ENCODE measurements around the gene MESP2.

Gene MESP2

GRCh38 chr15:89810837-89811236 is 34.7 kb downstream of the MESP2 start:
- peaks cover 38% of the 10 kb centered on the region for H3K27me3 Mint-ChIP-seq
- H3K4me3 Mint-ChIP-seq, result no peak overlapping the region
- H3K27ac Mint-ChIP-seq (ENCODE audit: low read depth), result no peak overlapping the region
- H3K9me3 Mint-ChIP-seq, result no peaks in the 10 kb centered on the region
- ATAC-seq (replicated peaks; ENCODE audit: extremely low read depth, poor library complexity, severe bottlenecking) (no peak), DNase-seq (ENCODE audit: low spot score in 2 of 2) (no peak)
- H3K4me1 Mint-ChIP-seq, result no peaks in the 10 kb centered on the region
- no peaks in the 10 kb centered on the region for H3K36me3 Mint-ChIP-seq (ENCODE audit: insufficient read depth)

- Mint-ChIP-seq H3K27me3 (peaks cover 51% of the 10 kb centered on the region), H3K4me3 (no peak overlapping the region), H3K36me3 (ENCODE audit: insufficient read depth) (no peaks in the 10 kb centered on the region), H3K4me1 (no peaks in the 10 kb centered on the region), H3K9me3 (no peaks in the 10 kb centered on the region), H3K27ac (ENCODE audit: low read depth) (no peak overlapping the region)
- no peak for ATAC-seq (replicated peaks; ENCODE audit: extremely low read depth, poor library complexity, severe bottlenecking)
- DNase-seq (ENCODE audit: low spot score in 2 of 2), result no peak
Measured at GRCh38 chr15:89812011-89812846, 36.1 kb downstream of the MESP2 start.

GRCh38 chr15:89812847-89813320 is 36.8 kb downstream of the MESP2 start:
- H3K9me3 Mint-ChIP-seq, result no peaks in the 10 kb centered on the region
- no peak for ATAC-seq (replicated peaks; ENCODE audit: extremely low read depth, poor library complexity, severe bottlenecking)
- peaks cover 58% of the 10 kb centered on the region for H3K27me3 Mint-ChIP-seq
- no peak overlapping the region for H3K27ac Mint-ChIP-seq (ENCODE audit: low read depth)
- DNase-seq (ENCODE audit: low spot score in 2 of 2), result no peak
- H3K4me3 Mint-ChIP-seq, result no peak overlapping the region
- no peaks in the 10 kb centered on the region for H3K36me3 Mint-ChIP-seq (ENCODE audit: insufficient read depth)
- H3K4me1 Mint-ChIP-seq, result no peaks in the 10 kb centered on the region

- DNase-seq (ENCODE audit: low spot score in 2 of 2) (no peak), ATAC-seq (replicated peaks; ENCODE audit: extremely low read depth, poor library complexity, severe bottlenecking) (no peak)
- peaks cover 64% of the 10 kb centered on the region for H3K27me3 Mint-ChIP-seq
- no peak overlapping the region for H3K27ac Mint-ChIP-seq (ENCODE audit: low read depth)
- no peaks in the 10 kb centered on the region for H3K4me1 Mint-ChIP-seq
- peak overlapping the region; percentile 38 for H3K4me3 Mint-ChIP-seq
- no peaks in the 10 kb centered on the region for H3K9me3 Mint-ChIP-seq
- no peaks in the 10 kb centered on the region for H3K36me3 Mint-ChIP-seq (ENCODE audit: insufficient read depth)
Measured at GRCh38 chr15:89813381-89814111, 37.4 kb downstream of the MESP2 start.

- Mint-ChIP-seq H3K36me3 (ENCODE audit: insufficient read depth) (no peaks in the 10 kb centered on the region), H3K27ac (ENCODE audit: low read depth) (no peak overlapping the region), H3K4me1 (no peaks in the 10 kb centered on the region), H3K4me3 (peak overlapping the region; percentile 38), H3K9me3 (no peaks in the 10 kb centered on the region), H3K27me3 (peaks cover 66% of the 10 kb centered on the region)
- DNase-seq (ENCODE audit: low spot score in 2 of 2) (no peak), ATAC-seq (replicated peaks; ENCODE audit: extremely low read depth, poor library complexity, severe bottlenecking) (no peak)
Measured at GRCh38 chr15:89814112-89814742, 38.1 kb downstream of the MESP2 start.

GRCh38 chr15:89815769-89816168 is 39.6 kb downstream of the MESP2 start:
- Mint-ChIP-seq H3K27ac (ENCODE audit: low read depth) (no peak overlapping the region), H3K36me3 (ENCODE audit: insufficient read depth) (no peaks in the 10 kb centered on the region)
- no peak for ATAC-seq (replicated peaks; ENCODE audit: extremely low read depth, poor library complexity, severe bottlenecking)

GRCh38 chr15:89817701-89818280 is 41.7 kb downstream of the MESP2 start:
- peaks cover 76% of the 10 kb centered on the region for H3K27me3 Mint-ChIP-seq
- H3K36me3 Mint-ChIP-seq (ENCODE audit: insufficient read depth), result no peaks in the 10 kb centered on the region
- no peaks in the 10 kb centered on the region for H3K9me3 Mint-ChIP-seq
- H3K27ac Mint-ChIP-seq (ENCODE audit: low read depth), result no peak overlapping the region
- no peak overlapping the region for H3K4me3 Mint-ChIP-seq
- H3K4me1 Mint-ChIP-seq, result no peaks in the 10 kb centered on the region
- ATAC-seq (replicated peaks; ENCODE audit: extremely low read depth, poor library complexity, severe bottlenecking) (no peak), DNase-seq (ENCODE audit: low spot score in 2 of 2) (no peak)

More at GRCh38 chr15:89815769-89816168, 39.6 kb downstream of the MESP2 start:
- Mint-ChIP-seq H3K27me3 (peaks cover 68% of the 10 kb centered on the region), H3K4me3 (peak overlapping the region; percentile 77), H3K4me1 (no peaks in the 10 kb centered on the region), H3K9me3 (no peaks in the 10 kb centered on the region)
- no peak for DNase-seq (ENCODE audit: low spot score in 2 of 2)

GRCh38 chr15:89818287-89818686 is 42.2 kb downstream of the MESP2 start:
- H3K4me3 Mint-ChIP-seq, result no peak overlapping the region
- H3K27ac Mint-ChIP-seq (ENCODE audit: low read depth), result no peak overlapping the region
- H3K9me3 Mint-ChIP-seq, result no peaks in the 10 kb centered on the region
- ATAC-seq (replicated peaks; ENCODE audit: extremely low read depth, poor library complexity, severe bottlenecking) (no peak), DNase-seq (ENCODE audit: low spot score in 2 of 2) (no peak)
- no peaks in the 10 kb centered on the region for H3K4me1 Mint-ChIP-seq
- no peaks in the 10 kb centered on the region for H3K36me3 Mint-ChIP-seq (ENCODE audit: insufficient read depth)
- H3K27me3 Mint-ChIP-seq, result peaks cover 74% of the 10 kb centered on the region

- ATAC-seq (replicated peaks; ENCODE audit: extremely low read depth, poor library complexity, severe bottlenecking), result no peak
- Mint-ChIP-seq H3K4me3 (no peak overlapping the region), H3K36me3 (ENCODE audit: insufficient read depth) (no peaks in the 10 kb centered on the region), H3K9me3 (no peaks in the 10 kb centered on the region), H3K27ac (ENCODE audit: low read depth) (no peak overlapping the region), H3K4me1 (no peaks in the 10 kb centered on the region), H3K27me3 (peaks cover 62% of the 10 kb centered on the region)
- DNase-seq (ENCODE audit: low spot score in 2 of 2), result no peak
Measured at GRCh38 chr15:89820666-89821611, 44.8 kb downstream of the MESP2 start.

- ATAC-seq (replicated peaks; ENCODE audit: extremely low read depth, poor library complexity, severe bottlenecking) (no peak), DNase-seq (ENCODE audit: low spot score in 2 of 2) (no peak)
- Mint-ChIP-seq H3K27me3 (peaks cover 51% of the 10 kb centered on the region), H3K4me1 (no peaks in the 10 kb centered on the region), H3K9me3 (no peaks in the 10 kb centered on the region), H3K27ac (ENCODE audit: low read depth) (no peak overlapping the region), H3K36me3 (ENCODE audit: insufficient read depth) (no peaks in the 10 kb centered on the region), H3K4me3 (no peak overlapping the region)
Measured at GRCh38 chr15:89822026-89822425, 45.9 kb downstream of the MESP2 start.

GRCh38 chr15:89822611-89822950 is 46.4 kb downstream of the MESP2 start:
- DNase-seq (ENCODE audit: low spot score in 2 of 2), result no peak
- Mint-ChIP-seq H3K27me3 (peaks cover 46% of the 10 kb centered on the region), H3K27ac (ENCODE audit: low read depth) (no peak overlapping the region), H3K4me3 (no peak overlapping the region), H3K36me3 (ENCODE audit: insufficient read depth) (no peaks in the 10 kb centered on the region), H3K9me3 (no peaks in the 10 kb centered on the region), H3K4me1 (no peaks in the 10 kb centered on the region)
- ATAC-seq (replicated peaks; ENCODE audit: extremely low read depth, poor library complexity, severe bottlenecking), result no peak
